Hippocampal formation (tissue), 2 donors: ENCODE measurements around the gene ARHGAP26.
A peak's percentile ranks its signal among the peaks of the same experiment; 100 is the strongest.

Source experiments
- DNase-seq, 2 donors: peaks; one replicate each; lab custom pipeline; 2025; lab: John Stamatoyannopoulos, UW

ARHGAP26 gene

DNA sequence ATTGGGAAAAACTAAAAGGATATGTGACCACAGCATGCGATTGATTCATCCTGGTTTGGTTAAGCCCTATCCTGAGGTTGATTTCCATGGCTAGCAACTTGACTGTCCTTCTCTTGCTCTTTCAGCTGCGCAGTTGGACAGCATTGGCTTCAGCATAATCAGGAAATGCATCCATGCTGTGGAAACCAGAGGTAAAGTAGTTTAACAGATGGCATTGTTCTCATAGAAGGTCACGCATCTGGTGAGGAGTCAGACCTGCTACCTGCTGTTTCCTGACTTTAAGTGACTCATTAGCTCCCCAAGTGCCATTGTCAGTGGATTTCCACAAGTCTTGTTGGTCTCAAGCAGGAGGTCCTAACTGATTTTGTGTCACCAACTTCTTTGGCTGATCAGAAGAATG is 266.9 kb downstream of the ARHGAP26 start:
- DNase-seq, result no peak

DNA sequence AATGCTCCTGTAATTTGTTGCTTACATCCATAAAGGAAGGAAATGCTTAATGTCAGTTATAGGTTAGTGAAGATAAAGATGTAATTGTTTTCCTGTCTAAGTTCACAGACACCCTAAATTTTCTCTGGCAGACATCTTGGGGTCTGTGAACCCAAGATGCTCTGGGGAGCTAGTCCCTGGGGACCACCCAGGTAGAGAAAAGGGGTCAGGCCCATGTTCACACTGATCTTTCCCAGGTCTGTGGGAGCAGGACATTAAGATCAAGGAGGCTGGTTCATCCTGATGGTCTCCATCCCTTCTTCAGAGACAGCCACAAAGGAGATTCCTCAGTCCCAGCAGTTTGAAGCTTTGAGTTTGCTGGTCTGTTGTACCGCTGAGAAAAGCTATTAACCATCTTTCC is 267.5 kb downstream of the ARHGAP26 start:
- DNase-seq, result no peak

DNA sequence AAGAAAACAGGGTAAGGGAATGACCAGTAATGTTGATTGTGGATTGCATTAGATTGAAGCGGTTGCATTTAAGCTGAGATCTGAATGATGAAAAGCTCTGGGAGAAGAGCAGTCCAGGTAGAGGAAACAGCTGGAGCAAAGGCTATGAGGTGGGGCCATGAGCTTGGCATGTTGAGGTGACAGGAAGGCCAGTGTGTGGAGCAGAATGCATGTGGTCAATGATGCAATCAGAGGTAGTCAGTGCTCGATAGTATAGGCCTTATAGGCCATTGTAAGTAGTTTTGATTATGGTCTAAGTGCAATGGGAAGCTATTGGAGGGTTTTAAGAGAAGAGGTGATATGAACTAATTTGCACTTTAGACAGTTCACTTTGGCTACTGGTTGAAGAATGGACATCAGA is 270.4 kb downstream of the ARHGAP26 start:
- no peak for DNase-seq

DNA sequence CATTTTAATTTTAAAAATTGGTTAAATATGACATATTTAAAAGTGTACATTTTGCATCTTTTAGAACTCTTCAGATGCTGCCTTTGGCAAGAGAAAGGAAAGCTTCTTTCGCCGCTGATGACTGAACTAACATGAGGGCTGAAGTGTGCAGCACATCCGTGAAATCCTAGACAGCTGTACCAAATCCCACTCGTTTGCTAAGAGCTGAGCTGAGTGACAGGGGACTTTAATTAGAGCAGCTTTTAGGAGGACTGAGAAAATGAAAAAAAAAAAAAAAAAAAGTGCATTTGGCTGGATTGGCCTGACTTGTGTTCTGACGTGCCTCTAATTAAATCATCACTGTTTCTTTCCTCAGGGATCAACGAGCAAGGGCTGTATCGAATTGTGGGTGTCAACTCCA is 271.3 kb downstream of the ARHGAP26 start:
- DNase-seq, result no peak

DNA sequence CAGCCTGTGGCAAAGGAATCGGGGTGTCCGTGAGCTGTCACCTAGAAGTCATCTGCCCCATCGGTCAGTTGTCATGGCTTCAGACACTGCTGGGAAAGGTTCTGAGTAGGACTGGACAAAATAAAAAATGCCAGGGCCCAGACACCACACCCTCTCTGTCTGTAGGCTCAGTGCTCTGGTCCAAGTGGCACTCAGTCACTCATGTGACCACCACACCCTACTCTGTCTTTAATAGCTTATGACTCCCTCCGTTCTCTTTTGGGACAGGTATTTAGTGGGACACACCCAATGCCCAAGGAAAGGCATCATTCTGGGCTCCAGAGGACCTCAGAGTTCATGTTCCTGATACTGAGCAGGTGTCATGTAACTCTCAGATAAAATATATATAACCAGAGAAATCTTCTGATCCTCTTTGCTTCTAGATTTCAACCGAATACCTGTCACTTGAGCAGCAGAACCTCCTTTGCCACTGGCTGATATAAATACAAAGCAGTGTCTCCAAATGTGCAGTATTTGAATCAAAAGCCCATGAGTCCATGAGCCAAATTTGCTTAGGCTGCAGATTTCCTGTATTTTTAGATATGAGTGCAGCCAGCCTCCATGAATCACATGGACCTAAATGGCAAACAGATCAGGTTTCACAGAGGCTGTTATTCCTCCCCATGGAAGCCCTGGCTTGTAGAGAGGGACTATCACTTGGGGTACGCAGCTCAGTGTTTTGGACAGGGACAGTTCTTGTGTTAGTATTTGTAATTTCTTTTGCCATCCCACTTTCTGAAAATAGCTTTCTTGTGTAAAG is 272.0 kb downstream of the ARHGAP26 start:
- DNase-seq, result no peak

DNA sequence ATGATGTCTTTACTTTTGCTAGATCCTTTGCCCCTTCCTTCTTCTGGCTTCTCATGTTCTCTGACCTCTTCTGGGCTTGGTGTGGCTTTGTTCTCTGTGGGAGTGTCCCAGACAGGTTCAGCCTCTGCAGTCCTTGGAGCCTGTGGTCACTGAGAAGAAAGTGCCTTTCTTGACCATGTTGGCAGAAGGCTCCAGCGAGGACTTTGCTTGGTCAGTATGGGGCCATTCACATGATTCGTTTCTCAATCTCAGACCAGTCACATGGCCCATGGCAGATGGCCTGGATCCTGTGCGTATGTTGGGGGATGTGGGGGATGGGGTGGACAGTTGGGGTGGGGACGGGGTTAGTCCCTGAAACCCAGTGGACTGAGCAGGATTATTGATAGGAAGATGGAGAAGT is 274.1 kb downstream of the ARHGAP26 start:
- no peak for DNase-seq

DNA sequence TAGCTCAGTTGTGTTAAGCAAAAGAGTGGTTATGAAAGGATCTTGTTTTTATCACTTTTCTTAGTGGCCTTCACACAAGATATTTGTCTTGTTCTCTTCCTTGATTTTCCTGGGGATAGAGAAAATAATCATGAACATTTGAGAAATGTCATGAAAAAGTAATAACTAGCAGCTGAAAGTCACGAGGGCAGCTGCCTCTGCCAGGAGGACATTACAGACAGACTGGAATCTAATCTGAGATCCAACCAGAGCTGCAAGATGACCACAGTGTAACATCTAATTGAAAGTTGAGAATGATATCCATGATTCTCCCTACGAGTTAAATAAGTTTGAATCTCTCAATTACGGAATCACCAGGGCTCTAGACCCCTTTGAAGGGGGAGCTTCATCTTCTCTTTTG is 274.9 kb downstream of the ARHGAP26 start:
- no peak for DNase-seq

DNA sequence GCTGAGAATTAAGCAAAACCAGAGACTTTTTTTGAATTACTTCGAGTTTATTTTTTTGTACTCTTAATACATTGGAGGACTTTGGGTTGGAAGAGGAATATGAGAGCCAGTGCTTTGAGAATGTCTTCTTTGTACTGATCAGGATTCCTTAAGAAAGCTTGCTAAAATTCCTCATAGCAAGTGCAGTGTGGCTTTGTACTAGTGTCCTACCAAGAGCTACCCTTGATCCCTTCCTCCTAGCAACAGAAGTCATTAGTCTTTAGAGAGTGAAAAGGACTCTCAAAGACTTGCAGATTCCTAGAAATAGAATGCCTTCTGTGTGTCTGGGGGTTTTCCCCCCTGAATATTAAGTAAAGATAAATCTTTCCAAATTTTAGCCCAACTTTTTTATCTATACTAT is 276.1 kb downstream of the ARHGAP26 start:
- DNase-seq, result peak in 1 of 2 donors; percentile 58

DNA sequence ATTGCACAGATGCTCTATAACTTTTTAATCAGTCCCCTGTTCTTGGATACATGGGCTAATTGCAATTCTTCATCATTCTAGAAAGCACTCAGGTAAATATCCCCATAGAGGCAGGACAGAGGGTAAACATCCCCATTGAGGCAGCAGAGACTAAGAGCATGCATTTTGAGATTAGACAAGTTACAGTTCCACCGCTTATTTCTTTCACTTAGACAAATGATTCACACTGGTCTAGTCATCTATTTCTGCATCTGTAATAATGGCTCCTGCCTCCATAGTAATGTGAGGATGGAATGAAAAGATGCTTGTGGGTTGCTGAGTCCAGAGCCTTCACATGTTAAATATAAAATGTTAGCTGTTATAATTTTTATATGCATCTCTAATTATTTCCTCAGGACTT is 276.9 kb downstream of the ARHGAP26 start:
- DNase-seq, result no peak

DNA sequence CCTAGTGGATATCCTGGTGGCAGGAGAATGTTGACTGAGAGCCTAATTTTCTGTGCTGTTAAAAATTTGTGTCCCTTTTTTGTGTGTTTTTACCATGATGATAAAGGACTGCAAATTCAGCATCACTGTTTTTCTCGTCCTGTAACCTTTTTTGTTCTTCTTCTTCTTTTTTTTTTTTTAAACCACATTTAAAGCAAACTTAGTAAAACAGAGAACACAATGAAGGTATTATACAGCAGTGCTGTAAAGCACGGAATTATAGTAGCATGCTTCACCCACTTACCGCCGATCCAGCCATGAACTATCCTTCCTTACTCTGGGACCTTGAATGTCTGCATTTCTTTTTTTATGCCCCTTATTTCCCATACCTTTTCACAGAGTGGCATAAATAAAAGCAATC is 280.0 kb downstream of the ARHGAP26 start:
- no peak for DNase-seq

DNA sequence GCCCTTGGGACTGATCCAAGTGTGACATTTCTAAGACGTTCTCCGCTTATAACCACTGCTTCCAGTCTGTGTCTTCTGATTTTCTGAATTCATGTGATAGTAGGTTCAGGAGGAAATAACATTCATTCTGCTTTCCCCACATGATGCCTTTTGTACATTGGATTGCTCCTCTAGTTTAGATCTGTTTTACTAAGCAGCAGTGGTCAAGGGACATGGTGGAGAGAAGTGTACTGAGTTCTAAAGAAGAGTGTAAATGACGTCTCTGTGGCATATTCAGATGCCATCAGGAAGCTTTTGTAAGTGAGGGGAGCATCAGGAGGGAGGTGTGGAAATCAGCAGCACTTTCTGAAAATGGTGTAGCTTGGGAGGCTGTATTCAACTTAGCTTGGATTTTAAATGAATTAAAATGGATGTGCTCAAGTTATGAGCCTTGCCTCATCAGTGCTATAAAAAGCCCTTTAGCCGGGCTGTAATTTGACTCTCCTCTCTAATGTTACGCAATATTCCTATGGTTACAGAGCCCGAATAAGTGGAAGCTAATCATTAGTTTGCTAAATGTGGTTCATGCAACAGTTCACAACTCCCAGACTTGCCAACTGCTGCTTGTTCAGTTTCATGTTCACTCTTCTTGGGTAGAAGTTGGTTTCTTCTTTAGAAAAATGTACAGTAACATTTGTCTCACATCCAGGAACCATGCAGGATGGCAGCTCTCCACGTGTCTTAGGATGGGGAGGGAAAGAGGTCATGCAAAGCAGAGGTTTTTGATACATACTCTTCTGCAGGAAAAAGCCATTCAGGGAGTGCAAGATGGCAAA is 281.3 kb downstream of the ARHGAP26 start:
- DNase-seq, result peak in 1 of 2 donors; percentile 40

DNA sequence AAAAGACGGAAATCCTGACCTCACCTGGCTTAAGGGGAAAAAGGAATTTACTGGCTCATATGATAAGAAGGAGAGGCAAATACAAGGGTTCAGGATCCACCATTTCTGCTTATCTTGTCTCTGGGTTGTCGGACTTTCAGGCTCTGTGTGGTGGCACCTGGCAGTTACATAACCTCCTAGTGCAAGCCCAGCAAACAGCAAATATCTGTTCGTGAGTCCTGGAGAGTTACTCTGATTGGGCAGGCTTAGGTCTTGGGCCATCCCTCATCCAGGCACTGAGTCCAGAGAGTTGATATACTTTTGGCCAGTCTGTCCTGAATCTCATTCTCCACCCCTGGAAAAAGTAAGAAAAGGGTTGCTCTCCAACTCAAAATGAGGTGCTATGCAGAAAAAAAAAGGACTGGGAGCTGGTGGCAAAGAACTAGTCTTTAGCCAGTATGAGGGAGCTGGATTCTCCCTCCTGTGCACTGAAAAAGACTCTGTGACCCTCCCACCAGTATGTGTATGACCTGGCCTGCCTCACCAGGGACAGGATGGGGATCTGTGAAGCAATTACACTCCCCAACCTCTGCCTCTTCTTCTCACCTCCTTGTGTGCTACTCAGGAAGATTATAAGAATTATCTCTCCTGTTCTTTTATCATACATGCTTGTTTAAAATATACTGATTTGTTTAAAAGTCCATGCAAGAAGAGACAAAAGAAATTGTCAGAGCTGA is 282.9 kb downstream of the ARHGAP26 start:
- DNase-seq, result no peak

DNA sequence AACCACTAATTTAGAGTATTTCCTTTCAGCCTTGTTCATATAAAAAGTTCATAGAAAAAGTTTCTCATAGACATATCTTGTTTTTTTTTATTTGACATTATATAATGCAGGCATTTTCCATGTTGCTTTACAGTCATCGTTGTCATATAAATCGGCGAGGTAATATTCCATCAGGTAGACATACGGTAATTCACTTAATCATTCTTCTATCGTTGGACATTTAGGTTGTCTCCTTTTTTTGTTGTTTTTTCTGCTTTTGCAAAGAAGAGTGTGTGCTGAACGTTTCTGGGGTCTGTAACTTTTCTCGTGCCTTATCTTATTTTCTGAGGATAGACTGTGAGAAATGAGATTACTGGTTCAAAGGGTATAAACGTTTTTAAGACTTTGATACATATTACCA is 283.6 kb downstream of the ARHGAP26 start:
- no peak for DNase-seq

DNA sequence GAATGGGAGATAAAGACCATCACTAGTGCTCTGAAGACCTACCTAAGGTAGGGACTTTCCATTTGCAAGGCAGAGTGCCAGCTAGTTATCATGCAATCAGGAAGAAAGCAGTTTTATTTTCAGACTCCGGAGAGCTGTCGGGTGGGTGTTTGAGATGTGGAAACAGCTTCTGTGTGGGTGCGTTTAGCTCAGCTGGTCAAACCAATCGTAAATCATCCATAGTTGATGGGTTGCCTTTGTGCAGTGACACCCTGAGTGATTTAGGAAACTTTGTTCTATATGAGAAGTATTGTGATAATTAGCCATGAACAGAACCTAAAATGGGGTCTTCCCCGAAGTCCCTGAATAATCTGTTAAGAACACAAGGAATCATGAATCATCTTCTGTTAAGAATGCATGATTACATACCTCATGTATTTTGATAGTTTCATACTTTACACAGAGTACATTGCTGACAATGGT is 284.3 kb downstream of the ARHGAP26 start:
- no peak for DNase-seq

DNA sequence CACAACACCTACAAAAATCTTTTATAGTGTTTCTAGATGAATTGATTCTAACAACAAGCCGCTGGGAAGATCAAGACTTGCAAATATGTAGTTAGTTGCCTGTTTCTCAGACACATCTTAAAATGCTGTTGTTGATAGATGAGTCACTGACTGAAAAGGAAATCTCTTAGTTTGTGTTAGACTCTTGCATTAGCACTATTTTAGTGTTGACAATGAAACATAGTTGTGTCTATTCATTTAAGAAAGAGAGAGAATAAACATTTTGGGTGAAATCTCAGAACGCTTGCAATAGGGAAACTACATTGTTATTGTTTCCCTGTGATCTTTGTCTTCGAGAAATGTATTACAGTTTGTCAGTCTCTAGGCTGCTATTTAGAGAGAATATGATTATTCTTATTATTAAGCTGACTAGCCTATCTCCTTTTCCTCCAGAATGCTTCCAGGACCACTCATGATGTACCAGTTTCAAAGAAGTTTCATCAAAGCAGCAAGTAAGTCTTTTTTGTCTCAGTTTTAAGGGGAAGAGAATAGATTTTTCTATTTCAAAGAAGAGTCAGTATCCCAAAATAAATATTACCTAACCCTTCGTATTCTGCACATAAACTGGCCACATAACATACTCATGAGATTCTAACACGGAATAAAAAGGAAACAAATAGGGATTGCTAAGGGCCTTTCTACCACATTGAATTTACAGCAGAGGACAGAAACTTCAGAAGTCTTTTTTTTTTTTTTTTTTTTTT is 285.6 kb downstream of the ARHGAP26 start:
- DNase-seq, result no peak

DNA sequence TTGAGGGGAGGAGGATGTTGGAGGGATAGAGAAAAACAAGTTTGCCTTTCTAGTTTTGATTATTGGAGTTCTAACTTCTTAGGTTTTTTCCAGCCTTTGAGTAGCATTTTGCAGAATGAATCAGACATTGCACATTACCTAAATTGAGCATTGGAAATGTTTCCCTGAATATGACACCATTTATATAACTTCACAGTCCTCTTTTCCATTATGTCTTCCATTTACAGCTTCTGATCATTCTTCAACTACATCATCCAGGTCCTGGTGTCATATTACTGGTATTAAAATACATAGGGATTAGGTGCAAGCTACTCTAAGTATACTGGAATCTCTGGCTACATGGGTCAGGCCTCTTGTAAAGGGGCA is 286.1 kb downstream of the ARHGAP26 start:
- no peak for DNase-seq

DNA sequence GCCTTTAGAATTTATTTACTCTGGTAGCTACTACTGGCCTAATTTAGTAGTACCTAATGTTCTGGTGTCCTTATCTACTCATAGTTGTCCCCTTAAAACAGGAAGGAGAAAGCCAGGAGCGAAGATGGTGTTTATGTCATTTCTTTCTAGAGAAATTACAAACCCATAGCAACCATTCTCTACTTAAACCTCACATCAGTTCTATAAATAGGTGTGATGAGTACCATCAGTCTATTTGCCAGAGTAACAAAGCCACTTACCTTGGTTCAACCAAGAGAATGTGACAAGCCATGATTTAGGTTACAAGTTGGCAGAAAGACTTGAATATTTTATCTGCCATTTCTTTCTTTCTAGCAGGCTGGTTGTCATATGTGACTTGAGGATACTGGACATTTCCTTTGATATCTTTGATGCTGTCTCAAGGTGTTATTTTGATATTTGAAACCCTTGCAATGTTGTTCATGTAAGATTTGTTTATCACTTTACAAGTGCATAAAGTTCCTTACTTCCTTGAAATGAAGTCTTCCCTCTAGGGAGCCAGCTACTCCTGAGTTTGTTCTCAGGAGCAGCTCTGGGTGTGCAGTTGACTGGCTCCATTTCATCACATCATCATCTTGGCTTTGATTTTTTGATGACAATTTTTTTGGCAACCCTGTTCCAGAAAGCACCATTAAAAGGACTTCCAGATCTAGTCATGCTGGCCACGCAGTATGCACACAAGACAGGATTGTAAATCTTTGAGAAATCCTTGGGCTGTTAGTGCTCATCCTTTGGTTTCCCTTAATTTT is 286.8 kb downstream of the ARHGAP26 start:
- no peak for DNase-seq

DNA sequence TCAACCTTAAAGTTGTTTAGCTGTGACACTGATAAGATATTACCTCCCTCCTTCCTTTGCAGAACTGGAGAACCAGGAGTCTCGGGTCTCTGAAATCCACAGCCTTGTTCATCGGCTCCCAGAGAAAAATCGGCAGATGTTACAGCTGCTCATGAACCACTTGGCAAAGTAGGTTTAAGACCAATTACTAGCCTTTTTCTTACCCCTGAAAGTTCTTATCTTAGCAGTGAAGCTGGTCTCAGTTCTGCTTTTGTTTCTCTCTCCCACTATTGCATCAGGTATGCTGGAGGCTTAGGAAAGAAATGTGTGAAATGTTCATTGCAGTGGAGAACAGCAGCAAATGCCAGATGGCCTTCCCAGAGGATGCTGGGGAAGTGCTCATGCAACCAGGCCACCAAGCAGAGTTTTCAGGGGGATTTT is 287.4 kb downstream of the ARHGAP26 start:
- peak in 1 of 2 donors; percentile 35 for DNase-seq

DNA sequence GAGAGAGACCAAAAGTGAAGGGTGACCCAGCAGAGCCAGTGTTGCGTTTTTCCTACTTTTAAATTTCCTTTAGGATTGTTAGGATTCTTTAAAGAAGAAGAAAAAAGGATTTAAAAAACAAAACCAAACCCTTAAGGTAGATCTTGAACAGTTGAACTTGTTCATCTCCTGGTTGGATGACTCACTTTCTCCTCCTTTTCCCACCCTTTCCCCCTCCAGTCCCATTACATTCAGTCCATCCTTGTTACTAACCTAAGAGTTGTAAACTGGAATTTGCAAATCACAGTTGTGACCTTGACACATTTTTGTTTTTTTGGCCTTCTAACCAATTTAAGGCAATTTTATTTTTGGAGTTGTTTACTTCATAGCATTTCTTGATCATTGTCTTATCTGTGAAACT is 289.2 kb downstream of the ARHGAP26 start:
- no peak for DNase-seq

DNA sequence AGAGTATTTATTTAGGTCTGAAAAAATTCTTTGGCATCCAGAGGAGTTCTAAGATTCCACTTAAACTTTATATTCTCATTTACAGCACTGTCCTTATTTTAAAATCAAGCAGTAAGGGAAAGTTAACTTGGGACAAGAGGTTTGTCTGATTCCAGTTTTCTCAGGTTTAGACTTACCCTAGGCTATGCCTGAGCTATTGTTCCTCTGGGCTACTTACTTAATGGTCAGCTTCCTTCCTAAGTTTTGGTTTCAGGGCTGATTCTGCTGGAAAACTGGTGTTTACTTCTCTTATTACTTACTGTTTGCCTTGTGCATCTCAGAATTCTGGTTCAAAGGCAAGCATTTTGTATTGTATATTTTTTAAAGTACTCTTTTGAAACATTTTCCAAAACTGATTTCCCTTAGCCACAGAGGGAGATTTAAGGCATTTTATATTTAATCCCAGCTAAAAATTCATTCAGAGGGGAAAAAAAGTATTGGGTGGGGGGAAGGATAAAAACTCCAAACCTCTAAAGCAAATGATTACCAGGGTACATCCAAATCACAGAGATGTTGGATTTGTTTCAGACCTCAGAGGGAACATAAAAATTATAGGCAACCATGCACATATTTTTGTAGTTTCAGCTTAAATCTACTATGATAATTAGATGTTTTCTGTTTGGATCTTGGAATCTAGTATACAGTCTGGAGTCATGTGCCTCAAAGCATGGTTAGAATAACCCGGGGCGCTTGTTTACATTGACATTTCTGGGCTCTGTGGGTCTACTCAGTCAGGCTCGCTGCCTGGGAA is 290.0 kb downstream of the ARHGAP26 start:
- DNase-seq, result no peak
